Measurements from ENCODE around the gene EVC. TPM values are rescaled to one million over a fixed set of nuclear protein-coding genes. Genes with fewer than 3 reads are reported as not detected.

Gene EVC
- total RNA-seq, 1 experiment from 2014 or later: 17.3 TPM

DNA sequence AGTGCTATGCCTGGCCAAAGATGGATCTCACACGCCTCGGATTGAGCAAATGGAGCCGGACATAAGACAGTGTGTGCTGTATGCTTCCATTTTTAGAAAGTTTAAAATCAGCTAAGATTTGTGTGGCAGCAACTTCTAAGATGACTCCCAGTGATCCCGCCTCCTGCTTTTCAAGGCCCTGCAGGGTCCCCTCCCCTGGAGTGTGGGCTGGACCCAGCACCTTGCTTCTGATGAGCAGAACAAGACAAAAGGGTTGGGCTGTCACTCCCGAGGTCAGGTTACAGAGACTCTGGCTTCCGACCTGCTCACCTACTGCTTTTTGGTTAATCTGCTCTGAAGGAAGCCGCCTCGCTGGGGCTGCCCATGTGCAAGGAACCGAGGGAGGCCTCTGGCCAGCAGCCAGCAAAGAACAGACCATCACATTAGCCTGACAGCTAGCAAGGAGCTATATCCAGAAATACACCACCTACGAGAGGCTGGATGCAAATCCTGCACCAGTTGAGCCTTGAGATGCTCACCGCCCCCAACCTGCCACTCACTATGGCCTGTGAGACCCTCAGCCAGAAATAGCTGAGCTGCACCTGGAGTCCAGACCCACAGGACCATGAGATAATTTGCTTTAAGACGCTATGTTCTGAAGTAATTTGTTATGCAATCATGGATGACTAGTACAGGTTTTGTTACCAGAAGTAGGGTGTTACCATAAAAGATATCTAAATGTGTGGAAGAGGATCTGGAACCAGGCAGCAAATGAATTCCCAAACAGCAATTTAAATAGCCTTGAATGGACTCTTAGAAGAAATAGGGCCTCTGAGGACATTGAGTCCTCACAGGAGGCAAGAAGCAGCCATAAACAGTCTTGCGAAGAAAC, 134.3 kb downstream of the EVC start:
- Histone ChIP-seq H3K4me1 (ENCODE audit: insufficient read depth, low read length, poor library complexity, severe bottlenecking) (no peaks in the 10 kb centered on the region), H3K4me3 (ENCODE audit: low read depth, low read length, poor library complexity, severe bottlenecking) (no peak overlapping the region), H3K9me3 (ENCODE audit: low read depth, low read length, poor library complexity, severe bottlenecking) (no peaks in the 10 kb centered on the region), H3K27me3 (replicated peaks; ENCODE audit: insufficient read depth, low read depth, low read length, poor library complexity) (no peaks in the 10 kb centered on the region), H3K27ac (ENCODE audit: low read depth, low read length, poor library complexity, severe bottlenecking) (no peak overlapping the region), H3K36me3 (ENCODE audit: insufficient read depth, low read length, poor library complexity, severe bottlenecking) (peaks cover 37% of the 10 kb centered on the region)
- ChIA-PET CTCF (no interaction called here), POLR2A (ENCODE audit: low non-redundant PET) (interaction anchor here (0.5 kb wide), 1 partner anchor 131 kb away, joined by 3 read pairs; no protein-coding TSS in a partner anchor)
- TF ChIP-seq EZH2 (IDR thresholded peaks at IDR 0.05; ENCODE audit: borderline replicate concordance, low read depth, low read length, poor library complexity, severe bottlenecking): no peak
- TF ChIP-seq, protein P1, sequence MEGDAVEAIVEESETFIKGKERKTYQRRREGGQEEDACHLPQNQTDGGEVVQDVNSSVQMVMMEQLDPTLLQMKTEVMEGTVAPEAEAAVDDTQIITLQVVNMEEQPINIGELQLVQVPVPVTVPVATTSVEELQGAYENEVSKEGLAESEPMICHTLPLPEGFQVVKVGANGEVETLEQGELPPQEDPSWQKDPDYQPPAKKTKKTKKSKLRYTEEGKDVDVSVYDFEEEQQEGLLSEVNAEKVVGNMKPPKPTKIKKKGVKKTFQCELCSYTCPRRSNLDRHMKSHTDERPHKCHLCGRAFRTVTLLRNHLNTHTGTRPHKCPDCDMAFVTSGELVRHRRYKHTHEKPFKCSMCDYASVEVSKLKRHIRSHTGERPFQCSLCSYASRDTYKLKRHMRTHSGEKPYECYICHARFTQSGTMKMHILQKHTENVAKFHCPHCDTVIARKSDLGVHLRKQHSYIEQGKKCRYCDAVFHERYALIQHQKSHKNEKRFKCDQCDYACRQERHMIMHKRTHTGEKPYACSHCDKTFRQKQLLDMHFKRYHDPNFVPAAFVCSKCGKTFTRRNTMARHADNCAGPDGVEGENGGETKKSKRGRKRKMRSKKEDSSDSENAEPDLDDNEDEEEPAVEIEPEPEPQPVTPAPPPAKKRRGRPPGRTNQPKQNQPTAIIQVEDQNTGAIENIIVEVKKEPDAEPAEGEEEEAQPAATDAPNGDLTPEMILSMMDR (conservative IDR thresholded peaks at IDR 0.05; ENCODE audit: low read depth, low read length): no peak
- no TSS peak for BruUV-seq (replicated peaks)
- DNase-seq (ENCODE audit: low spot score): no peak
- intact Hi-C loops (cut with micrococcal nuclease; ENCODE audit: unreplicated experiment): no loop called here

- intact Hi-C loops (cut with micrococcal nuclease; ENCODE audit: unreplicated experiment): no loop called here
- Histone ChIP-seq H3K9me3 (ENCODE audit: low read depth, low read length, poor library complexity, severe bottlenecking) (no peaks in the 10 kb centered on the region), H3K4me1 (ENCODE audit: insufficient read depth, low read length, poor library complexity, severe bottlenecking) (no peaks in the 10 kb centered on the region), H3K27ac (ENCODE audit: low read depth, low read length, poor library complexity, severe bottlenecking) (no peak overlapping the region), H3K4me3 (ENCODE audit: low read depth, low read length, poor library complexity, severe bottlenecking) (no peak overlapping the region), H3K27me3 (replicated peaks; ENCODE audit: insufficient read depth, low read depth, low read length, poor library complexity) (no peaks in the 10 kb centered on the region), H3K36me3 (ENCODE audit: insufficient read depth, low read length, poor library complexity, severe bottlenecking) (peaks cover 35% of the 10 kb centered on the region)
- ChIA-PET POLR2A (ENCODE audit: low non-redundant PET) (no interaction called here), CTCF (no interaction called here)
- no TSS peak for BruUV-seq (replicated peaks)
- no peak for DNase-seq (ENCODE audit: low spot score)
- no peak for TF ChIP-seq EZH2 (IDR thresholded peaks at IDR 0.05; ENCODE audit: borderline replicate concordance, low read depth, low read length, poor library complexity, severe bottlenecking)
- TF ChIP-seq, protein P1 (conservative IDR thresholded peaks at IDR 0.05; ENCODE audit: low read depth, low read length): no peak
Observed at GRCh38 chr4:5851637-5852301, 140.8 kb downstream of the EVC start.

- Histone ChIP-seq H3K27me3 (replicated peaks; ENCODE audit: insufficient read depth, low read depth, low read length, poor library complexity) (no peaks in the 10 kb centered on the region), H3K9me3 (ENCODE audit: low read depth, low read length, poor library complexity, severe bottlenecking) (no peaks in the 10 kb centered on the region), H3K27ac (ENCODE audit: low read depth, low read length, poor library complexity, severe bottlenecking) (no peak overlapping the region), H3K4me3 (ENCODE audit: low read depth, low read length, poor library complexity, severe bottlenecking) (no peak overlapping the region), H3K36me3 (ENCODE audit: insufficient read depth, low read length, poor library complexity, severe bottlenecking) (peaks cover 29% of the 10 kb centered on the region), H3K4me1 (ENCODE audit: insufficient read depth, low read length, poor library complexity, severe bottlenecking) (no peaks in the 10 kb centered on the region)
- BruUV-seq (replicated peaks): no TSS peak
- intact Hi-C loops (cut with micrococcal nuclease; ENCODE audit: unreplicated experiment): no loop called here
- TF ChIP-seq EZH2 (IDR thresholded peaks at IDR 0.05; ENCODE audit: borderline replicate concordance, low read depth, low read length, poor library complexity, severe bottlenecking): no peak
- TF ChIP-seq, protein P1 (conservative IDR thresholded peaks at IDR 0.05; ENCODE audit: low read depth, low read length): no peak
- DNase-seq (ENCODE audit: low spot score): no peak
- ChIA-PET CTCF (no interaction called here), POLR2A (ENCODE audit: low non-redundant PET) (no interaction called here)
Observed at GRCh38 chr4:5852523-5853202, 141.7 kb downstream of the EVC start.
